ENCODE measurements around the gene ACVR2A. TPM values are rescaled to one million over a fixed set of nuclear protein-coding genes. Genes with fewer than 3 reads are reported as not detected.

ACVR2A gene
- total and polyA plus RNA-seq, 12 donors: 4.7 to 28.1 (median 8.5) TPM

DNA sequence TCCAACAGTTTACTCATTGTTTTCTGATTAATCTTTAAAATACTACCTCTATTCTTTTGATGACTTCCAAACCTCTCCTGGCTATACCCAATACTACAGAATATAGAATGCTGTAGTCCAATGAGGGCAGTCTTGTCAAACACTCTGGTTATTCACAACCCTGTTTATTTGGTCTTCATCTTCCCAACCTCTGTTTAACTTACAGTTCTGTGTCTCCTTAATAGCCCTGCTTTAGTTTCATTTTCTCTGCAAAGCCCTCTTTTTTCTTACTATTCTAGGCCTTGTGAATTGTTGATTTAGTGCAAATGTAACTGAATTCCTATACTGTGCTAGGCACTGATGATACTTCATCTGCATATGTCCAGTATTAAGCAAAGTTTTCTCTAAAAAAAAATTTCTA is 40.0 kb downstream of the ACVR2A start:
- H3K27me3 ChIP-seq: no peaks in the 10 kb centered on the region

DNA sequence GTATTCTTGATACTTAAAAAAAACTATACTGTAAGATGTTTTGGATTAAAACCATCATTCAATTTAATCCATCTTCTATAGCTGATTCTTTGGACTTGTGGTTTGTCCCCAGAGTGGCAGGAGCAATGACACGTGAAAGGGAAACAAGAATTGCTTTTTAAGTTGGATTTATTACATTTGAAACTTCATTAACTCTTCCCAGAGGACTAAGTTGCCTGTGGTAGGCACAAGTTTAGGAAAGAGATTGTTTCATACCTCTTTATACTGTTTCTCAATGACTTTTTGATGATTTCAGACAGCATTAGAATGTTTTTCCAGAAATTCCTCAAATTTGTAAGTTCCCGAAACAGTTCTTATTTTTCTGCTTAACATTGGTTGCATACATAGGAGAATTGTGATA is 41.3 kb downstream of the ACVR2A start:
- no peak for DNase-seq
- peaks cover 0 to 21% of the 10 kb centered on the region in 2 donors for H3K4me1 ChIP-seq (replicated peaks in 1 of 2)
- no peaks in the 10 kb centered on the region for H3K9me3 ChIP-seq (replicated peaks in 1 of 3)
- TF ChIP-seq, protein P1, sequence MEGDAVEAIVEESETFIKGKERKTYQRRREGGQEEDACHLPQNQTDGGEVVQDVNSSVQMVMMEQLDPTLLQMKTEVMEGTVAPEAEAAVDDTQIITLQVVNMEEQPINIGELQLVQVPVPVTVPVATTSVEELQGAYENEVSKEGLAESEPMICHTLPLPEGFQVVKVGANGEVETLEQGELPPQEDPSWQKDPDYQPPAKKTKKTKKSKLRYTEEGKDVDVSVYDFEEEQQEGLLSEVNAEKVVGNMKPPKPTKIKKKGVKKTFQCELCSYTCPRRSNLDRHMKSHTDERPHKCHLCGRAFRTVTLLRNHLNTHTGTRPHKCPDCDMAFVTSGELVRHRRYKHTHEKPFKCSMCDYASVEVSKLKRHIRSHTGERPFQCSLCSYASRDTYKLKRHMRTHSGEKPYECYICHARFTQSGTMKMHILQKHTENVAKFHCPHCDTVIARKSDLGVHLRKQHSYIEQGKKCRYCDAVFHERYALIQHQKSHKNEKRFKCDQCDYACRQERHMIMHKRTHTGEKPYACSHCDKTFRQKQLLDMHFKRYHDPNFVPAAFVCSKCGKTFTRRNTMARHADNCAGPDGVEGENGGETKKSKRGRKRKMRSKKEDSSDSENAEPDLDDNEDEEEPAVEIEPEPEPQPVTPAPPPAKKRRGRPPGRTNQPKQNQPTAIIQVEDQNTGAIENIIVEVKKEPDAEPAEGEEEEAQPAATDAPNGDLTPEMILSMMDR (IDR thresholded peaks at IDR 0.05): no peak
- TF ChIP-seq POLR2A (IDR thresholded peaks at IDR 0.05): no peak
- no peaks in the 10 kb centered on the region for H3K27me3 ChIP-seq
- no peak overlapping the region for H3K4me3 ChIP-seq
- H3K27ac ChIP-seq: no peak overlapping the region
- WGBS, 4 donors: 75 to 89% (median 78%) methylated on average over 2 of the region's 2 CpGs
- H3K36me3 ChIP-seq (replicated peaks in 1 of 2): no peaks in the 10 kb centered on the region
- intact Hi-C loops (cut with DNase I): no loop called here

More for the DNA sequence above, 40.0 kb downstream of the ACVR2A start:
- H3K4me1 ChIP-seq (replicated peaks in 1 of 2): peaks cover 0 to 21% of the 10 kb centered on the region in 2 donors
- intact Hi-C loops (cut with DNase I): no loop called here
- no peak overlapping the region for H3K4me3 ChIP-seq
- H3K9me3 ChIP-seq (replicated peaks in 1 of 3): no peaks in the 10 kb centered on the region
- no peaks in the 10 kb centered on the region for H3K36me3 ChIP-seq (replicated peaks in 1 of 2)
- TF ChIP-seq, protein P1 (IDR thresholded peaks at IDR 0.05): no peak
- no peak for TF ChIP-seq POLR2A (IDR thresholded peaks at IDR 0.05)
- H3K27ac ChIP-seq: no peak overlapping the region
- no peak for DNase-seq

DNA sequence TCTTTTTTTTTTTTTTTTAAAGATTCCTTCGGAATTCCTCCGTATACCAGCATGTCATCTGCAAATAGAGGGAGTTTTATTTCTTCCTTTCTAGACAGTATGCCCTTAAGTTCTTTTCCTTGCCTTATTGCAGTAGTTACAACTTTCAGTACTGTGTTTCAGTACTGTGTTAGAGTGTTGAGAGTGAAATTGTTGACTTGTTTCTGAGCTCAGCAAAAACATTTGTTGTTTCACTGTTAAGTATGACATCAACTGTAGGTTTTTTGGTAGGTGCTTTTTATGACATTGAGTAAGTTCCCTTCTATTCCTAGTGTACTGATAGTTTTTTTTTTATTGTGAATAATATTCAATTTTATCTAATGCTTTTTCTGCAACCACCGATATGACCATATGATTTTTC is 43.9 kb downstream of the ACVR2A start:
- peaks cover 5 to 33% of the 10 kb centered on the region in 2 donors for H3K4me1 ChIP-seq (replicated peaks in 1 of 2)
- no peak overlapping the region for H3K4me3 ChIP-seq
- WGBS, 4 donors: 69 to 80% (median 76%) methylated on average over 3 of the region's 3 CpGs
- intact Hi-C loops (cut with DNase I): no loop called here
- H3K36me3 ChIP-seq (replicated peaks in 1 of 2): no peaks in the 10 kb centered on the region
- TF ChIP-seq POLR2A (IDR thresholded peaks at IDR 0.05): no peak
- TF ChIP-seq, protein P1 (IDR thresholded peaks at IDR 0.05): no peak
- H3K27me3 ChIP-seq: no peaks in the 10 kb centered on the region
- DNase-seq: no peak
- H3K9me3 ChIP-seq (replicated peaks in 1 of 3): no peaks in the 10 kb centered on the region
- H3K27ac ChIP-seq: no peak overlapping the region

DNA sequence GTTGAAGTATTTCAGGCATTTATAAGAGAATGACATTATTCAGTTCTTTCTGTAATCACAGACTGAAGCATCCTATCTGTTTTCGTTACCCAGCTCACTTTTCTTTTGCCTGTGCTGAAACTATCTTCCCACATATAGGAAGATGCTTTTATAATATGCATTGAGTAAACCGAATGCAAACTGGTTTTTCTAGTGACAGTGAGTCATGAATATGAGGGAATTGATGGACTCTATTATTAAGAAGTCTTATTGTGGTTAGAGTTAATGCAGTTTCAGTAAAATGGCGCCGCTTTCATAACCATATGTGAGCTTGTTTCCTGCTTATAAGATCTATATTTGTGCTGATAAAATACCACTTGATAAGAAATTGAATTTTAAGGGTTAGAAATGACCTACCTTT is 59.2 kb downstream of the ACVR2A start:
- Histone ChIP-seq H3K27me3 (no peaks in the 10 kb centered on the region), H3K4me3 (no peak overlapping the region), H3K4me1 (replicated peaks in 1 of 2) (no peaks in the 10 kb centered on the region), H3K36me3 (replicated peaks in 1 of 2) (no peaks in the 10 kb centered on the region), H3K9me3 (replicated peaks in 1 of 3) (no peaks in the 10 kb centered on the region), H3K27ac (no peak overlapping the region)
- no peak for TF ChIP-seq POLR2A (IDR thresholded peaks at IDR 0.05)
- TF ChIP-seq, protein P1 (IDR thresholded peaks at IDR 0.05): no peak
- intact Hi-C loops (cut with DNase I): no loop called here
- DNase-seq: no peak
- WGBS, 4 donors: 92 to 98% (median 93%) methylated on average over 4 of the region's 4 CpGs
